Ishikawa (cell line): Measurements from ENCODE around the gene YIPF5.

Experiments used
- CEBPB ChIP-seq: IDR thresholded peaks from 2 replicates; pipeline ENCODE4 v1.6.1; 2012
- CREB1 ChIP-seq: IDR thresholded peaks from 2 replicates; pipeline ENCODE4 v1.6.1; 2012; ENCODE audit warnings: low read depth
- EP300 ChIP-seq: IDR thresholded peaks from 2 replicates; pipeline ENCODE4 v1.6.1; 2012; ENCODE audit warnings: borderline replicate concordance
- NFIC ChIP-seq: IDR thresholded peaks from 2 replicates; pipeline ENCODE4 v1.6.1; 2012
- RAD21 ChIP-seq: IDR thresholded peaks from 2 replicates; pipeline ENCODE4 v1.6.1; 2012; ENCODE audit warnings: low read depth
- TAF1 ChIP-seq: IDR thresholded peaks from 2 replicates; pipeline ENCODE4 v1.6.1; 2012; ENCODE audit warnings: low read depth, mild to moderate bottlenecking
- TF ChIP-seq, protein P1 (sequence below): IDR thresholded peaks from 2 replicates; pipeline ENCODE4 v1.6.1; 2012

DNA sequence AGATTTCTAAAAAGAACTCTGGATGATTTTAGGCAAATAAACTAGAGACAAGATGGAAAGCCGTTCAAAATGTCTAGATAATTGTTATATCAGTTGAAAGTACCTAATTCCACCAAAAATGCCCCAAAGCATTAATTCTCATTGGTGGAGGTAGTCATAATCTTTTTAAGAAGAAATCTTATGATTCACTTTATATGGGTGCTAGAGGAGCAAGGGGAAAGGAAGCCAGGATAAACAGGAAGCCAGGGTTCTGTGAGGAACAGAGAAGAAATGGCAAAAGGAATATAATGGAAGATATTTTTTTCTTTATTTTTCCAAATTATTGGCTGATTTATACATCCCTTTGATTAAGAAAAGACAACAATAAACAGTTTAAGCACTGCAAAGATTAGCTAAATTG lies 7.8 kb downstream of the YIPF5 start:
- no peak for TF ChIP-seq CREB1
- TF ChIP-seq, protein P1, sequence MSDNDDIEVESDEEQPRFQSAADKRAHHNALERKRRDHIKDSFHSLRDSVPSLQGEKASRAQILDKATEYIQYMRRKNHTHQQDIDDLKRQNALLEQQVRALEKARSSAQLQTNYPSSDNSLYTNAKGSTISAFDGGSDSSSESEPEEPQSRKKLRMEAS, result no peak
- TF ChIP-seq CEBPB, result no peak
- no peak for TF ChIP-seq EP300
- no peak for TF ChIP-seq RAD21
- TF ChIP-seq TAF1, result no peak
- no peak for TF ChIP-seq NFIC
